ENCODE results near the gene GLRA2.

Gene GLRA2

GRCh38 chrX:14529290-14529989 lies at the start of gene GLRA2:
Gene GLRA2 (plus strand): TSS chrX:14529536. CDS start chrX:14530058, 522 bp downstream.
- DNase-seq = peak in 16 of 56 donors; percentile 0 to 6 (median 0)

GRCh38 chrX:14489437-14489836 lies 39.9 kb upstream of the GLRA2 start:
- DNase-seq = no peak

- DNase-seq = no peak
These were observed 37.6 kb upstream of the GLRA2 start for GRCh38 chrX:14491689-14492088.

- DNase-seq = no peak
These were observed 32.7 kb upstream of the GLRA2 start for GRCh38 chrX:14496674-14497073.

GRCh38 chrX:14497184-14497666 lies 32.1 kb upstream of the GLRA2 start:
- DNase-seq = peak in 2 of 56 donors; percentile 0 to 1

GRCh38 chrX:14501327-14501726 lies 28.0 kb upstream of the GLRA2 start:
- peak in 14 of 56 donors; percentile 0 to 27 (median 2) for DNase-seq

GRCh38 chrX:14504960-14505538 lies 24.3 kb upstream of the GLRA2 start:
- no peak for DNase-seq

- no peak for DNase-seq
These were observed 23.7 kb upstream of the GLRA2 start for GRCh38 chrX:14505648-14506047.

GRCh38 chrX:14506866-14507265 lies 22.5 kb upstream of the GLRA2 start:
- no peak for DNase-seq

GRCh38 chrX:14508025-14508690 lies 21.2 kb upstream of the GLRA2 start:
- no peak for DNase-seq

GRCh38 chrX:14509325-14510057 lies 19.8 kb upstream of the GLRA2 start:
- DNase-seq = no peak

- peak in 46 of 56 donors; percentile 0 to 74 (median 8) for DNase-seq
These were observed 577 bp upstream of the GLRA2 start for GRCh38 chrX:14528629-14529289.

GRCh38 chrX:14533867-14534266 lies 4.5 kb downstream of the GLRA2 start:
- no peak for DNase-seq

GRCh38 chrX:14546190-14546589 lies 16.9 kb downstream of the GLRA2 start:
- no peak for DNase-seq

GRCh38 chrX:14554131-14554715 lies 24.9 kb downstream of the GLRA2 start:
- DNase-seq = peak in 4 of 56 donors; percentile 0 to 1 (median 0)

- no peak for DNase-seq
These were observed 34.7 kb downstream of the GLRA2 start for GRCh38 chrX:14564058-14564457.

- DNase-seq = no peak
These were observed 43.8 kb downstream of the GLRA2 start for GRCh38 chrX:14573161-14573560.

GRCh38 chrX:14581081-14581480 lies 51.7 kb downstream of the GLRA2 start:
- DNase-seq = no peak

- no peak for DNase-seq
These were observed 55.2 kb downstream of the GLRA2 start for GRCh38 chrX:14584548-14584947.

GRCh38 chrX:14590216-14590615 lies 60.9 kb downstream of the GLRA2 start:
- no peak for DNase-seq
